BLaER1 (cell line): ENCODE results near the gene ANO2.

Experiments
- H3K27ac ChIP-seq: shearing (Covaris generic); formaldehyde crosslinking; 2 replicates; pipeline ENCODE4 v1.8.1; 2022
- H3K27me3 ChIP-seq: shearing (Covaris generic); formaldehyde crosslinking; 2 replicates; pipeline ENCODE4 v1.8.1; 2022
- H3K36me3 ChIP-seq: shearing (Covaris generic); formaldehyde crosslinking; 2 replicates; pipeline ENCODE4 v1.8.1; 2022
- H3K4me1 ChIP-seq: shearing (Covaris generic); formaldehyde crosslinking; 2 replicates; pipeline ENCODE4 v1.8.1; 2022
- H3K4me2 ChIP-seq: shearing (Covaris generic); formaldehyde crosslinking; 2 replicates; pipeline ENCODE4 v1.8.1; 2022
- H3K4me3 ChIP-seq: shearing (Covaris generic); formaldehyde crosslinking; 2 replicates; pipeline ENCODE4 v1.8.1; 2022
- H3K9ac ChIP-seq: shearing (Covaris generic); formaldehyde crosslinking; 2 replicates; pipeline ENCODE4 v1.8.1; 2022
- H3K9me3 ChIP-seq: shearing (Covaris generic); formaldehyde crosslinking; 2 replicates; pipeline ENCODE4 v1.8.1; 2022
- H4K20me1 ChIP-seq: shearing (Covaris generic); formaldehyde crosslinking; 2 replicates; pipeline ENCODE4 v1.8.1; 2022
- Cebpa-rat ChIP-seq: shearing (Covaris generic); IDR thresholded peaks from 2 replicates; pipeline ENCODE4 v1.8.1; 2022

The ANO2 gene

GRCh38 chr12:5585178-5585577 is 359.9 kb downstream of the ANO2 start:
- H3K36me3 ChIP-seq, result no peaks in the 10 kb centered on the region
- no peaks in the 10 kb centered on the region for H3K9me3 ChIP-seq
- no peaks in the 10 kb centered on the region for H3K27me3 ChIP-seq
- no peaks in the 10 kb centered on the region for H4K20me1 ChIP-seq
- H3K4me1 ChIP-seq, result peaks cover 11% of the 10 kb centered on the region; the same call in 1 of the 2 replicates
- H3K27ac ChIP-seq, result no peak overlapping the region
- H3K9ac ChIP-seq, result no peak overlapping the region
- H3K4me3 ChIP-seq, result no peak overlapping the region
- H3K4me2 ChIP-seq, result no peak overlapping the region
- no peak for TF ChIP-seq Cebpa-rat

DNA sequence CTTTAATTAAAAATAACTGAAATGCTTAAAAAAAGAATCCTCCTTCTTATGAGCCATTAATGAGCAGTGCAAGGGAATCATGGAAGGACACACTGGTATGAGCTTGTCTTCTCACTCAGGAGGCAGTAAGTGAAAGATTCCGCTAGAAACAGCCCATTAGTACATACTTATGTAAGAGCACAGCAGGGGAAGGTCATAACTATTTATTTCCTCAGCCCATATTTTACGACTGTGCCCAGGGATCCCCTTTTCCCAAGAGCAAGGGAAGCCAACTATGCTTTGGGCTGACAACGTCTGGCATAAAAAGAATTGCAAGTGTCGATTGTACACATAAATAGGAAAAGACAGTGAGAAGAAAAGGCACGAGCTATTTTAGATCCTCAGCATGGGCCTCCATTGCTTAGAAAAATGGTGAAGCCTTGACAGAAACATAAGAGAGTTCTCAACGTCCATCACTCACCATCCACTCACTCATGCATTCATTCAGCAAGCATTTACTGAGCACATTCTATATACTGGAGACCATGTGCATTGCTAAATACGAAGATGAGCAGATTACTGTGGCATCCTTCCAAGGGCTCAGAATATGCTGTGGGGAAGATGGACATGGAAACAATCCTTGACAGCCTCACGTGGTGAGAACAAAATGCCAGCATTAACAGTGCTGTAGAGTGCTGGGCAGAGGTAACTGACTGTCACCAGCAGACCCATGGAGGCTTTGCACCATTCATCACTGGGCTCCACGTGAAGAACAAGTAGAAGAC is 360.5 kb downstream of the ANO2 start:
- TF ChIP-seq Cebpa-rat, result no peak
- no peak overlapping the region for H3K27ac ChIP-seq
- H3K27me3 ChIP-seq, result no peaks in the 10 kb centered on the region
- H3K4me3 ChIP-seq, result no peak overlapping the region
- H3K4me2 ChIP-seq, result no peak overlapping the region
- H3K9me3 ChIP-seq, result no peaks in the 10 kb centered on the region
- peaks cover 11% of the 10 kb centered on the region; the same call in 1 of the 2 replicates for H3K4me1 ChIP-seq
- no peak overlapping the region for H3K9ac ChIP-seq
- no peaks in the 10 kb centered on the region for H3K36me3 ChIP-seq
- H4K20me1 ChIP-seq, result no peaks in the 10 kb centered on the region

- Histone ChIP-seq H3K27ac (no peak overlapping the region), H3K27me3 (no peaks in the 10 kb centered on the region), H3K9ac (no peak overlapping the region), H3K4me2 (no peak overlapping the region), H3K4me3 (no peak overlapping the region), H3K9me3 (no peaks in the 10 kb centered on the region), H3K36me3 (no peaks in the 10 kb centered on the region), H4K20me1 (no peaks in the 10 kb centered on the region), H3K4me1 (peaks cover 19% of the 10 kb centered on the region)
- TF ChIP-seq Cebpa-rat, result no peak
These were observed 362.5 kb downstream of the ANO2 start for GRCh38 chr12:5582541-5582940.

DNA sequence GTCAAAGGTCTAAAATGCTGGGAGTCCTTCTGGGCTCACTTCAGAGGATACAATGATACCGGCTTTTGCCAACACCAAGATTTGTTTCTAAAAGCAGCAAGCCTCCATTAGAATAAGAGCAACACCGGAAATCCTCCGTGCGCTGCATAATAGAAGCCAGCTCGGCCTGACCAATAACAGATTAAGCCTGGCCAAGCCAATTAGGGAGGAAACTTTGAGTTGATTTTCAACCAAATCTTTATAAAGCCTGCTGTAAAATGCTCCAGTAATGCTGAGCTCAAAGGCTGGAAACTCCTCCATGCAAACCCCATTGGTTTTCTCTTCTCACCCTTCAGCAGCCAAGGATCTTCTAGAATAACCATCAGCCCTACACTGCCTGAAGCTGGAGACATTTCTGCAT is 363.0 kb downstream of the ANO2 start:
- TF ChIP-seq Cebpa-rat, result no peak
- H3K36me3 ChIP-seq, result no peaks in the 10 kb centered on the region
- no peaks in the 10 kb centered on the region for H4K20me1 ChIP-seq
- peaks cover 25% of the 10 kb centered on the region for H3K4me1 ChIP-seq
- H3K9me3 ChIP-seq, result no peaks in the 10 kb centered on the region
- H3K4me2 ChIP-seq, result no peak overlapping the region
- H3K4me3 ChIP-seq, result no peak overlapping the region
- H3K27me3 ChIP-seq, result no peaks in the 10 kb centered on the region
- no peak overlapping the region for H3K27ac ChIP-seq
- no peak overlapping the region for H3K9ac ChIP-seq

- Histone ChIP-seq H3K27ac (no peak overlapping the region), H3K9ac (no peak overlapping the region), H3K9me3 (no peaks in the 10 kb centered on the region), H4K20me1 (no peaks in the 10 kb centered on the region), H3K4me3 (no peak overlapping the region), H3K36me3 (no peaks in the 10 kb centered on the region), H3K4me1 (peaks cover 29% of the 10 kb centered on the region), H3K27me3 (no peaks in the 10 kb centered on the region), H3K4me2 (no peak overlapping the region; the same call in 1 of the 2 replicates)
- TF ChIP-seq Cebpa-rat, result no peak
These were observed 363.4 kb downstream of the ANO2 start for GRCh38 chr12:5581616-5582015.

GRCh38 chr12:5581019-5581418 is 364.0 kb downstream of the ANO2 start:
- peak overlapping the region; percentile 11; the same call in 1 of the 2 replicates for H3K4me2 ChIP-seq
- H3K4me1 ChIP-seq, result peaks cover 31% of the 10 kb centered on the region
- no peak overlapping the region for H3K9ac ChIP-seq
- no peaks in the 10 kb centered on the region for H4K20me1 ChIP-seq
- H3K27me3 ChIP-seq, result no peaks in the 10 kb centered on the region
- H3K27ac ChIP-seq, result no peak overlapping the region
- H3K4me3 ChIP-seq, result no peak overlapping the region
- no peaks in the 10 kb centered on the region for H3K36me3 ChIP-seq
- TF ChIP-seq Cebpa-rat, result no peak
- H3K9me3 ChIP-seq, result no peaks in the 10 kb centered on the region

- H3K4me1 ChIP-seq, result peaks cover 31% of the 10 kb centered on the region
- no peak overlapping the region for H3K27ac ChIP-seq
- no peaks in the 10 kb centered on the region for H3K36me3 ChIP-seq
- H3K4me3 ChIP-seq, result no peak overlapping the region
- no peaks in the 10 kb centered on the region for H3K27me3 ChIP-seq
- H3K4me2 ChIP-seq, result no peak overlapping the region
- H3K9ac ChIP-seq, result no peak overlapping the region
- no peak for TF ChIP-seq Cebpa-rat
- no peaks in the 10 kb centered on the region for H3K9me3 ChIP-seq
- H4K20me1 ChIP-seq, result no peaks in the 10 kb centered on the region
These were observed 366.3 kb downstream of the ANO2 start for GRCh38 chr12:5578775-5579174.

DNA sequence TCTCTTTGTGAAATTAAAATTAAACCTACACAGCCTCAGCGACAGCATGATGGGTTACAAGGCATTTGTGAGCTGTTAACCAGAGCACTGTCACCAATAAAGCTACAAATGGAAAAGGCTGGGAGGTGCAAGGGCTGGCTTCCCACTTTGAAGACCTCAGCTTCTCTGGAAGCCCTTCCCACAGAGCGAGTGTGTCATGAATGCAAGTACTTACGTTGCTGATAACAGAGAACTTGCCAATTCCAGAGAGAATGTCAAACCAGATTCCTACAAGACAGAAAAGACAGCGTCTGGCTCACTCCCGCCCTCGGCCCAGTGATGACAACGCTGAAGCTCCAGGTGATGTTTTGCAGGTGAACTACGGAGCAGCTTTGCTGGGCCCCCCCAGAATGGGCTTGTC is 367.3 kb downstream of the ANO2 start:
- Histone ChIP-seq H4K20me1 (no peaks in the 10 kb centered on the region), H3K4me3 (no peak overlapping the region), H3K4me2 (peak overlapping the region; percentile 81), H3K4me1 (peaks cover 31% of the 10 kb centered on the region), H3K9me3 (no peaks in the 10 kb centered on the region), H3K36me3 (no peaks in the 10 kb centered on the region), H3K27me3 (no peaks in the 10 kb centered on the region), H3K9ac (no peak overlapping the region), H3K27ac (no peak overlapping the region)
- TF ChIP-seq Cebpa-rat, result no peak

GRCh38 chr12:5577211-5577612 is 367.8 kb downstream of the ANO2 start:
- Histone ChIP-seq H4K20me1 (no peaks in the 10 kb centered on the region), H3K36me3 (no peaks in the 10 kb centered on the region), H3K27me3 (no peaks in the 10 kb centered on the region), H3K9me3 (no peaks in the 10 kb centered on the region), H3K4me3 (no peak overlapping the region), H3K4me1 (peaks cover 31% of the 10 kb centered on the region), H3K9ac (no peak overlapping the region), H3K4me2 (peak overlapping the region; percentile 81), H3K27ac (no peak overlapping the region)
- no peak for TF ChIP-seq Cebpa-rat

DNA sequence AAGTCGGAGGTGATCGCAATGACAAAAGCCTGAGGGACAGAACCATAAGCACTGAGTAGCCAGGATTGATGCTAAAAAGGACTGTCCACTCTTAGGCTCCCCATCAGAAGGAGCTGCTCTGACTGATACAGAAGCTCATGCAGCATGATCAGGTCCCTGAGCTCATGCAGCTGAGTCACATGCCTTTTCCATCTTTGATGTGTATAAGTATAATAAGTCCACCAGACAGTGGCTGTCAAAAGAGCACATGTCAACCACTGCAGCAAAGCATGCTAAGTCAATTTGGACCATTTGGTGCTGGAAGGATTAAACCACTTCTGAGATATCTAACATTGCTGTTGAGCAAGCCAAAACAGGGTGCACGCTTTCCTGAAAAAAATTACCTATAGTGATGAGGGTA is 369.1 kb downstream of the ANO2 start:
- H3K27me3 ChIP-seq, result no peaks in the 10 kb centered on the region
- H3K4me3 ChIP-seq, result no peak overlapping the region

More for the DNA sequence above, 369.1 kb downstream of the ANO2 start:
- Histone ChIP-seq H3K4me2 (no peak overlapping the region), H3K4me1 (peaks cover 25% of the 10 kb centered on the region), H3K9me3 (no peaks in the 10 kb centered on the region), H4K20me1 (no peaks in the 10 kb centered on the region), H3K27ac (no peak overlapping the region), H3K36me3 (no peaks in the 10 kb centered on the region), H3K9ac (no peak overlapping the region)
- no peak for TF ChIP-seq Cebpa-rat
